Fibroblast of lung (primary cell): ENCODE results near the gene TMEM69. TPM values are rescaled to one million over a fixed set of nuclear protein-coding genes. Genes with fewer than 3 reads are reported as not detected.

Source experiments
- DNase-seq, 2 donors: peaks; one replicate each; pipeline versions ENCODE4 v3.0.0 to v3.0.0-alpha.2; 2010; ENCODE audit warnings: low read depth in 2 of 2
- H2AFZ ChIP-seq: 2 replicates; pipeline ENCODE4 v1.5.1; 2012; ENCODE audit warnings: low read length, control low read depth, inconsistent platforms
- H3K27ac ChIP-seq: 2 replicates; pipeline ENCODE4 v1.5.1; 2011; ENCODE audit warnings: low read length, control low read depth; ENCODE audit not compliant: insufficient read depth
- H3K27me3 ChIP-seq: 2 replicates; pipeline ENCODE4 v1.5.1; 2011; ENCODE audit warnings: mild to moderate bottlenecking, low read length; ENCODE audit not compliant: control insufficient read depth, insufficient read depth
- H3K36me3 ChIP-seq: 2 replicates; pipeline ENCODE4 v1.5.1; 2011; ENCODE audit warnings: low read length; ENCODE audit not compliant: control insufficient read depth, insufficient read depth
- H3K4me1 ChIP-seq: 2 replicates; pipeline ENCODE4 v1.5.1; 2011; ENCODE audit warnings: low read length; ENCODE audit not compliant: control insufficient read depth, insufficient read depth; ENCODE audit errors: extremely low read depth
- H3K4me2 ChIP-seq: 2 replicates; pipeline ENCODE4 v1.5.1; 2011; ENCODE audit warnings: low read length, control low read depth; ENCODE audit not compliant: insufficient read depth; ENCODE audit errors: extremely low read depth
- H3K4me3 ChIP-seq, 4 experiments: fragments of 200-600 bp in 1 of 4; sonication (generic) in 1 of 4; replicated peaks in 1 of 4; 2 replicates each; pipeline ENCODE4 v1.5.1; 2011 to 2016; ENCODE audit warnings: low read length in 4 of 4, low read depth in 3 of 4, mild to moderate bottlenecking in 3 of 4, control low read depth in 2 of 4, inconsistent platforms in 1 of 4, mixed read lengths in 1 of 4; ENCODE audit not compliant: insufficient read depth in 1 of 4; ENCODE audit errors: control extremely low read depth in 1 of 4
- H3K79me2 ChIP-seq: 2 replicates; pipeline ENCODE4 v1.5.1; 2012; ENCODE audit warnings: mild to moderate bottlenecking, low read length, inconsistent platforms; ENCODE audit not compliant: control insufficient read depth, insufficient read depth
- H3K9ac ChIP-seq: 2 replicates; pipeline ENCODE4 v1.5.1; 2011; ENCODE audit warnings: mild to moderate bottlenecking, low read length, control low read depth; ENCODE audit not compliant: insufficient read depth
- H3K9me3 ChIP-seq: 2 replicates; pipeline ENCODE4 v1.5.1; 2012; ENCODE audit warnings: low read depth, low read length; ENCODE audit not compliant: control insufficient read depth, insufficient read depth
- H4K20me1 ChIP-seq: 2 replicates; pipeline ENCODE4 v1.5.1; 2011; ENCODE audit warnings: low read length; ENCODE audit not compliant: control insufficient read depth, insufficient read depth; ENCODE audit errors: extremely low read depth
- CTCF ChIP-seq, 2 donors: IDR thresholded peaks in 1 of 2; conservative IDR thresholded peaks in 1 of 2; 1 replicate in 1 of 2; 2 replicates in 1 of 2; pipeline ENCODE4 v1.5.1; 2011 to 2012; ENCODE audit warnings: low read length in 2 of 2, control low read depth in 1 of 2, inconsistent platforms in 1 of 2, low read depth in 1 of 2, mild to moderate bottlenecking in 1 of 2
- EZH2 ChIP-seq: IDR thresholded peaks from 2 replicates; pipeline ENCODE4 v1.5.1; 2012; ENCODE audit warnings: low read length, control low read depth, mild to moderate bottlenecking; ENCODE audit errors: missing control alignments
- polyA plus RNA-seq, 2 donors: library from polyadenylated mRNA; depleted of rRNA in 1 of 2; stranded (reverse) in 1 of 2; unstranded in 1 of 2; fragments of >200 nt; gene quantifications; 2 replicates each; pipeline ENCODE4 v1.2.1, GENCODE V29; 2011 to 2012; ENCODE audit warnings: missing spikeins in 1 of 2
- total RNA-seq: library from RNA; depleted of rRNA; stranded (reverse); fragments of >200 nt; gene quantifications from 2 replicates; pipeline ENCODE4 v1.2.1, GENCODE V29; 2014

The TMEM69 gene
- total and polyA plus RNA-seq, 2 donors (not counting 1 experiment from before 2014, with no cell fraction given) = 10.2 to 54.3 TPM

- Histone ChIP-seq H3K27me3 (no peaks in the 10 kb centered on the region), H4K20me1 (no peaks in the 10 kb centered on the region), H3K4me3 (no peak overlapping the region), H3K4me2 (no peak overlapping the region), H3K27ac (no peak overlapping the region), H3K79me2 (peaks cover 2% of the 10 kb centered on the region), H3K4me1 (no peaks in the 10 kb centered on the region), H3K9me3 (no peaks in the 10 kb centered on the region), H3K9ac (no peak overlapping the region), H2AFZ (no peak overlapping the region), H3K36me3 (peaks cover 8% of the 10 kb centered on the region)
- no peak for TF ChIP-seq EZH2
- no peak for TF ChIP-seq CTCF (conservative IDR thresholded peaks at IDR 0.05 in 1 of 2, IDR thresholded peaks at IDR 0.05 in 1 of 2; ENCODE audit: low read depth in 1 of 2, low read length in 2 of 2)
- DNase-seq = no peak
Observed at GRCh38 chr1:45647248-45648021, 40.5 kb upstream of the TMEM69 start.

- peak in 1 of 2 donors; percentile 66 for DNase-seq
- Histone ChIP-seq H4K20me1 (no peaks in the 10 kb centered on the region), H3K9me3 (no peaks in the 10 kb centered on the region), H3K4me3 (no peak overlapping the region), H3K4me2 (no peak overlapping the region), H3K79me2 (no peaks in the 10 kb centered on the region), H3K36me3 (peaks cover 15% of the 10 kb centered on the region), H3K27ac (no peak overlapping the region), H3K27me3 (no peaks in the 10 kb centered on the region), H3K9ac (no peak overlapping the region), H2AFZ (no peak overlapping the region), H3K4me1 (no peaks in the 10 kb centered on the region)
- TF ChIP-seq CTCF (conservative IDR thresholded peaks at IDR 0.05 in 1 of 2, IDR thresholded peaks at IDR 0.05 in 1 of 2; ENCODE audit: low read depth in 1 of 2, low read length in 2 of 2) (no peak), EZH2 (no peak)
Observed at GRCh38 chr1:45654540-45655280, 33.3 kb upstream of the TMEM69 start.

GRCh38 chr1:45656573-45657226 is 31.3 kb upstream of the TMEM69 start:
- no peaks in the 10 kb centered on the region for H3K9me3 ChIP-seq
- no peak overlapping the region for H3K4me3 ChIP-seq
- H3K9ac ChIP-seq = no peak overlapping the region
- H3K4me2 ChIP-seq = no peak overlapping the region
- H2AFZ ChIP-seq = no peak overlapping the region
- H3K27me3 ChIP-seq = no peaks in the 10 kb centered on the region
- TF ChIP-seq CTCF (conservative IDR thresholded peaks at IDR 0.05 in 1 of 2, IDR thresholded peaks at IDR 0.05 in 1 of 2; ENCODE audit: low read depth in 1 of 2, low read length in 2 of 2) (no peak), EZH2 (no peak)
- peaks cover 7% of the 10 kb centered on the region for H3K79me2 ChIP-seq
- peaks cover 13% of the 10 kb centered on the region for H3K36me3 ChIP-seq
- no peak overlapping the region for H3K27ac ChIP-seq
- no peak for DNase-seq
- H4K20me1 ChIP-seq = no peaks in the 10 kb centered on the region
- H3K4me1 ChIP-seq = no peaks in the 10 kb centered on the region
